NCI-H2081 (cell line): ENCODE data around the gene MARCHF9.
"Not testable (repeated sequence)": the region's sequence is repeated elsewhere in the genome, so short reads cannot be mapped to it uniquely, and the experiment has no call there.

ENCODE experiments used
- DNase-seq, 2 experiments: peaks; one replicate each; lab custom pipeline; 2025; lab: John Stamatoyannopoulos, UW

The MARCHF9 gene

DNA sequence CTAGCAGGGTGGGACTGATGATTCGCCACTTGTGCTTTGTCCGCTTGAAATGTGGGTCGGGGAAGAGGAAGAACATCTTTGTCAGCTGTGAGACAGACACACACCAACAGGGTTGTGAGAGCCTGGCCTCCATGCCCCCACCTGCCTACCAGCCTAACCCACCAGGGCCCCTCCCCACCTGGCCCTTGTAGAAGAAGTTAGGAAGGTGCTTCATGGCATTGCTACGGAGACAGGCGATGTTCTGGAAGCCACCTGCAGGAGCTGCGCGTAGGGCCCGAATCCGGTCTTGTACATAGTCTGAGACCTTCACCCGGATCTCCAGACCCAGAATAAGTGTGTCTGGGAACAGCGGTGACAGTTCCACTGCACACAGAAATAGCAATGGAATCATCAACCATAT lies 14.7 kb downstream of the MARCHF9 start:
- DNase-seq, result no peak

DNA sequence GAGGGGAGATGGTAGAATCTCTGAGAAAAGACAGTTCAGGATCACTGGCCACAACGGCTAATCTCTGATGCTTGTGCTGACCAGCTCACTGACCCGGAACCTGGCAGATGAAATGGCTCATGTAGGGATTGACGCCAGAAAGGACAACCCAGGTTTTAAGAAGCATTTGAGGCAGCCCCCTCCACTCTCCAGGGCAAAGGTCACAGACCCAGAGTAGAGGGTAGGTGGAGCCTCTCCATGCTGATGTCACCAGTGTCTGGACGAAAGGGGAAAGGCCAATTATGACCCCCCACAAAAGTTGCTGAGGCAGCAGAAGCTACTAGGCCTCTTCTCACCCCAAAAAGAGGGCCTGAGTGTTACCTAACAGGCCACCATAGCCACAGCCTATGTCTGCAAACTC lies 15.8 kb downstream of the MARCHF9 start:
- DNase-seq, result no peak

DNA sequence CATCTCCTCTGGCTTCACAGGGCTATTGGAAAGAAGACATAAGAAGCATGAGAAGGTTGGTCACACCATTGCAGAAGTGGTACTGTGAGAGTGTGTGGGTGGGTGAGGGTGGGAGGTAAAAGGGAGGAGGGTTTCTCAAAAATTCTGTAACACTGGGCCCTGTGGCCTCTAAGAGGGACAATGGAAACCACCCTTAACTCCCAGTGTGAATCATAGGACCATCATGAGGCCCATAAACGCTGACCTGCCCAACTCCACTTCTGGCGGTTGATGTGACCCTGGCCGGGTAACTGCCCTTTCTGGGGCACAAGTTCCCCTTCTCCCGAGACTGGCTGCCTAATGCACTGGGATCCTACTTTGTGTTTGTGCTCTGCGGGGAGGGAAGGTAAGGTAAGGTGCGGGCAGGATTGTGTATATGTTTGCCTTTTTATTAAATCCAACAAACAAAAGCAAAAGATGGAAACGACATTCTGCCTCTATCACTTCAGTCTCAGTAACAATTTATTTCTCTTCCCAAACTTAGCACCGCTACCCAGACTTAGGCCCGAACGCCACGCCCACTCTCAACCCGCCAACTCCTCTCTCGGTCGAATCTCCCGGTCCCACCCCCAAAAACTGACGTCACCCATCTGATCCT lies 16.5 kb downstream of the MARCHF9 start:
- DNase-seq, result peak; percentile 84 to 89

DNA sequence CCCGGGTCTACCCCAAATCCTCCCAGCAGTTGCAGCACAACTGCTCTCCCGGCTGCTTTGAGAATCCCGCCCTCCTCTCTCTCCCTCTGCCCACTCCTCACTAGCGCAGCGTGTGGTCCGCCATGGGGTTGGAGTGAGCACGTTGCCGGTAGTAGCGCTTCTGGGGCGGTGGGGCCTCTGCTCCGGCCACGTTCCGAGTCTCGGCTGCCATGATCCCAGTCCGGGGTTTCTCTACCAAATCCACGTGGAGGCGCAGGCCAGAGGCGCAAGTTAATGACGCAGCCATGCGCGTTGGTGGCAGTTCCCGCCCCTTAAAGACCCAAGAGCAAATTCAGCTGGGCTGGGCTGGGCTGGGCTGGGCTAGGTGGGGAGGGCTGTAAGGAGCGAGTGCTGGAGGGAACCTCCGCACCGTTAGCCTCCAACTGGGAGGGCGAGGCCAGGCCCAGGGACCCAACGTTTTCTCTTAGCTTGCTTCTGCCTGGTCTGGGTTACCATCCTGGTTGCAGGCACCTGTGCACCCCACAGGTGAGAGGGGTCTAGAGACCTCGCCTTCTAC lies 17.0 kb downstream of the MARCHF9 start, which contains the start of gene METTL1:
Gene METTL1, minus strand, starts transcription at position 233 of the 556 bp plus-strand sequence. Its CDS starts 22 bp downstream, at position 211.
- DNase-seq, result peak; percentile 90 to 95

- peak; percentile 28 to 36 for DNase-seq
These were observed 17.8 kb downstream of the MARCHF9 start, which contains the start of gene EEF1AKMT3 for GRCh38 chr12:57772429-57773322. EEF1AKMT3 (plus strand) TSS chr12:57772614; CDS start chr12:57772725, 111 bp downstream.

DNA sequence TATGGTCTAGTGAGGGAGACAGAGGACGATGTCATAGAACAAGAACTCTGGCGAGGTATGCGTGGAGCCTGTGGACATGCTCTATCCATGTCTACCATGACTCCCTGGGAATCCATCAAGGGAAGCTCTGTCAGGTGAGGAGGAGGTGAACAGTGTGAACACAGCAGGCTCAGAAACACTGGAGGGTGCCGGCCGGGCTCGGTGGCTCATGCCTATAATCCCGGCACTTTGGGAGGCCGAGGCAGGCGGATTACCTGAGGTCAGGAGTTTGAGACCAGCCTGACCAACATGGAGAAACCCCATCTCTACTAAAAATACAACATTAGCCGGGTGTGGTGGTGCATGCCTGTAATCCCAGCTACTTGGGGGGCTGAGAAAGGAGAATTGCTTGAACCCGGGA lies 19.7 kb downstream of the MARCHF9 start:
- not testable (repeated sequence) for DNase-seq

GRCh38 chr12:57775044-57775443 lies 20.1 kb downstream of the MARCHF9 start:
- DNase-seq, result no peak

DNA sequence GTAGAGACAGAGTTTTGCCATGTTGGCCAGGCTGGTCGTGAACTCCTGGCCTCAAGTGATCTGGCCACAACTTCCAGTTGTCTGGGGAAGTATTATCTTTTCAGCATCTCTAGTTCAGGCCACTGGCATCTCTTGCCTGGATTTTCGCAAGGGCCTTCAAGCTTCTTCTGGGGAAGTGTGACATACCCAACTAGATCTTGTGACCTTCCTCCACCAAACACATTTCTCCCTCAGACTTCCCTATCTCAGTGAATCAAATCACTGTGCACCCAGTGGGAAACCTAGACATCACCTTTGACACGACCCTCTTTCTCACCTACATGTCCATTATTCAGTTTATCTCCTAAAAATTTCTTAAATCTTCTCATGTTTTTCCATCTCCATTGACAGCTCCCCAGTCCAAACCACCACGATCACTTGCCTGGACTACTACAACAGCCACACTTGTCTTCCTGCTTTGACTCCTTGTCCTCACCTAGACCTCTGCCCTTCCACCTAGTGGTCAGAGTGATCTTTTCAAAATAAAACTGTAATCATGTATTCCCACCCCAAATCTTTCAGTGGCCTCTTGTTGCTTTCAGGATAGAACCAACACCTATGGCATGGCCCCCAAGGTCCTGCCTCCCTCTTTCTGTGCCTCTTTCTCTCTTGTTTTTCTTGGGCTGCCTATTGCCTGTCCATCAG lies 20.8 kb downstream of the MARCHF9 start:
- DNase-seq, result no peak

GRCh38 chr12:57776247-57776587 lies 21.3 kb downstream of the MARCHF9 start:
- no peak for DNase-seq

- no peak for DNase-seq
These were observed 22.5 kb downstream of the MARCHF9 start for GRCh38 chr12:57777367-57777766.

GRCh38 chr12:57777911-57778310 lies 23.0 kb downstream of the MARCHF9 start:
- DNase-seq, result no peak

- no peak for DNase-seq
These were observed 24.8 kb downstream of the MARCHF9 start for GRCh38 chr12:57779736-57780135.

- DNase-seq, result no peak
These were observed 25.5 kb downstream of the MARCHF9 start for GRCh38 chr12:57780284-57780897.

GRCh38 chr12:57781244-57781643 lies 26.3 kb downstream of the MARCHF9 start:
- no peak for DNase-seq

DNA sequence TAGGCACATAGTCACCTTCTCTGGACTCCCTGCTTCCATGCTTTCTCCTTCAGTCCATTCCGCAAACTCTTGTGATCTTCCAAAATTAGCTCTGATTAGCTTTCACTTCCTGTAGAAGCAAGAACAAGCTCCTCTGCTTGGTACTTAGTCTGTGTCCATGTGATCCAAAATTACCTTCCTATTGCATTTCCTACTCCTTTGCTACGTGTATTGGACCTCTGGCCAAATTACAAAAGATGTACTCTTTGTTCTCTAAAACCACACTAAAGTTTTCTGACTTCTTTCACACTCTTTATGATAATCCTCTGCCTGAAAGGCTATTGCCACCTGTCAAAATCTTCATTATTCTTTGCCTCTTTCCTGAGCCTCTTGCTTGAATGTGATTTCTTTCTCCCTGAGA lies 26.9 kb downstream of the MARCHF9 start:
- DNase-seq, result no peak

DNA sequence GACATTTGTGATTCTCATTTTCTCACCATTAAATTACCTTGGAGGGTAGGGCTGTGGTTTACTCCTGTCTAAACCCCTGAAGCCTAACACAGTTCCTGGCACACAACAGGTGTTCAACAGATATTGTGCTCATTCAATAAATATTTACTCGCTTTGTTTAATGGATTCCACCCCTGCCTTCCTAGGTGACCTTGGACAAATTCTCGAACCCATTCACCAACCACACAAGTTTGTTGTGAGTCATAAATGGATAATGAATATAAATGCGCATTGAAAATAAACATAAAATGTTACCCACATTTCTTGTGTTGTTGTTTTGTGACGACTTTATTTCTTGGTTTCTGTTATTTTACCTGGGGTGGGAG lies 27.3 kb downstream of the MARCHF9 start:
- no peak for DNase-seq

DNA sequence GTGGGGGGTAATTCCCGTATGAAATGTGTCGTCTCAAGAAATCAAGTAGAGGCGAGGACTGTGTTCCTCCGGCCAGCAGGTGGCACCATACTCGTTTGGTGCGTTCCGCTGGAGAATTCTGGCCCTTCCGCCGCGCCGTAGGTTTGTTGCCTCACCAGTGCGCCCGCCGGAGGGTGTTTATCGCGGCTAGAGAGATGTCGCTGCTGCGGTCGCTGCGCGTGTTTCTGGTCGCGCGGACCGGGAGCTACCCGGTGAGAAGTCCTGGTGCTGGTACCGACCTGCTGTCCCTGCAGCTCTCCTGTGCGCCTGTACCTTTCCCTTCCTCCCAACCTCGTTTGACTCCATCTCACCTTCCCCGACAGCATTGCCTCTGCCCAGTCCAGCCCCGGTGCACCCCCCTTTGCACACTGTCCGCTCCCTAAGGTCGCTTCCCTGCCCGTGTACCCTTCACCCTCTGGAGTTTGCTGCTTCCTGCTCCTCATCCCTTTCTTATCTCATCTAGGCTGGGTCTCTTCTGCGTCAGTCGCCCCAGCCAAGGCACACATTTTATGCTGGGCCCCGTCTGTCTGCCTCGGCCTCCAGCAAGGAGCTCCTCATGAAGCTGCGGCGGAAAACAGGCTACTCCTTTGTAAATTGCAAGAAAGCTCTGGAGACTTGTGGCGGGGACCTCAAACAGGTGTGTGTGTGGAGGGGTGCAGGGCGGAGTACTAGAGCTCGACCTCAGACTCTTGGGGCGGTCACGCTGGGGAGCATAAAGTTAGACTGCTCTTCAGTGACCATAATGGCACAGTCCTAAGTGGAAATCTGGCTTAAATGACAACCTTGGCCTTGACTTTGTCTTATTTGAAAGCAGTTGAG lies 27.9 kb downstream of the MARCHF9 start, which contains the start of gene TSFM:
Gene TSFM, plus strand, starts transcription at position 180 of the 858 bp plus-strand sequence. Its CDS starts 15 bp downstream, at position 195.
- peak; percentile 93 to 96 for DNase-seq

GRCh38 chr12:57783466-57783801 lies 28.5 kb downstream of the MARCHF9 start:
- DNase-seq, result no peak

DNA sequence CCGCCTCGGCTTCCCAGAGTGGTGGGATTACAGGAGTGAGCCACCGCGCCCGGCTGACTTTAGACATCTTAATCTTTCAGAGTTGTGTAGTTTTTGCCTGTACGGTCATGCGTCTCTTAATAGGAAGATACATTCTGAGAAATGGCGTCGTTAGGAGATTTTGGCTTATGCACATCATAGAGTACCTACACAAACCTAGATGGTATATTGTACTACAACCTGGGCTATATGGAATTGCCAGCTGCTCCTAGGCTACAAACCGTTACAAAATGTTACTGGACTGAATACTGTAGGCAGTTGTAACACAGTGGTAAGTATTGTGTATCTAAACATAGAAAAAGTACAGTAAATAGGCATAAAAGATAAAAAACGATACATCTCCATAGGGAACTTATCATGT lies 29.0 kb downstream of the MARCHF9 start:
- DNase-seq, result no peak

GRCh38 chr12:57793920-57794319 lies 39.0 kb downstream of the MARCHF9 start:
- DNase-seq, result no peak

DNA sequence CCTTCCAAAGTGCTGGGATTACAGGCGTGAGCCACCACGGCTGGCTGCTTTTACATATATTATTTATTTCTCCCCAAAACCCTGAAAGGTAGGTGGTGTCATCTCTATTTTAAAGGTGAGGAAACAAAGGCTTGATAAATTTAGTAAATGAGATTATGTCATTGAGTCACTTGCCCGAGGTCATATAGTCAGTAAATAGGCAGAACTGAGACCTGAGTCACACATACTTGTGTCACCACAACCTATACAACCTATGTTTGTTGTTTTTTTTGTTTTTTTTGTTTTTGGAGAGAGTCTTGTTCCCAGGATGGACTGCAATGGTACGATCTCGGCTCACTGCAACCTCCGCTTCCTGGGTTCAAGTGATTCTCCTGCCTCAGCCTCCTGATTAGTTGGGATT lies 40.5 kb downstream of the MARCHF9 start:
- no peak for DNase-seq
